GM12874 (cell line): Measurements from ENCODE around the gene GSTM4.

ENCODE experiments used
- CTCF ChIP-seq: IDR thresholded peaks from 2 replicates; pipeline ENCODE4 v1.5.1; 2011; ENCODE audit warnings: low read depth, mild to moderate bottlenecking, control low read depth, low read length, moderate library complexity; ENCODE audit not compliant: insufficient read depth

GSTM4 gene

DNA sequence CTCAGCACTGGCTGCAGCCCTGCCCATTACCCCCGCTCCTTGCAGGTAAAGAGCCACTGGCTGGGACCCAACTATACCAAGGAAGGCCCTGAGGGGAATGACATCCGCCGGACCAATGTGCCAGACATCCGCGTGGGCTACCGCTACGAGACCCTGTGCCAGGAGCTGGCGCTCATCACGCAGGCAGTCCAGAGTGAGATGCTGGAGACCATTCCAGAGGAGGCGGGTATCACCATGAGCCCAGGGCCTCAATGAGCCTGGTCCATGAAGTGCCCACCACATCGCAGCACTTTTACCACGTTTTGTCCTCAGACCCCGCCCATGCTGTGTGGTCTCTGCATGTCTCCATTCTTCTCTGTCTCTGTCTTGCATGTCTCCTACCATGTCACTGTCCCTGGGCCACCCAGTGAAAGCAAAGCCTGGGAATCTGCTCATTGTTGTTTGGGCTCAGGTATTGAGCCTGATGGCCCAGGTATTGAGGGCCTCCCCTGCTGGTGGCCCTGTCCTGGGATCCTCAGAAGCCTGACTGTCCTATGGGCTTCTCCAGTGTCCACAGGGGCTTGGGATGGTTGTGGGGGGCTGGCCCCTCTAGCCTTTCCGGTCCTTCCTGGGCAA is 24.9 kb upstream of the GSTM4 start:
- no peak for TF ChIP-seq CTCF

GRCh38 chr1:109631513-109632505 is 24.1 kb upstream of the GSTM4 start:
- no peak for TF ChIP-seq CTCF

DNA sequence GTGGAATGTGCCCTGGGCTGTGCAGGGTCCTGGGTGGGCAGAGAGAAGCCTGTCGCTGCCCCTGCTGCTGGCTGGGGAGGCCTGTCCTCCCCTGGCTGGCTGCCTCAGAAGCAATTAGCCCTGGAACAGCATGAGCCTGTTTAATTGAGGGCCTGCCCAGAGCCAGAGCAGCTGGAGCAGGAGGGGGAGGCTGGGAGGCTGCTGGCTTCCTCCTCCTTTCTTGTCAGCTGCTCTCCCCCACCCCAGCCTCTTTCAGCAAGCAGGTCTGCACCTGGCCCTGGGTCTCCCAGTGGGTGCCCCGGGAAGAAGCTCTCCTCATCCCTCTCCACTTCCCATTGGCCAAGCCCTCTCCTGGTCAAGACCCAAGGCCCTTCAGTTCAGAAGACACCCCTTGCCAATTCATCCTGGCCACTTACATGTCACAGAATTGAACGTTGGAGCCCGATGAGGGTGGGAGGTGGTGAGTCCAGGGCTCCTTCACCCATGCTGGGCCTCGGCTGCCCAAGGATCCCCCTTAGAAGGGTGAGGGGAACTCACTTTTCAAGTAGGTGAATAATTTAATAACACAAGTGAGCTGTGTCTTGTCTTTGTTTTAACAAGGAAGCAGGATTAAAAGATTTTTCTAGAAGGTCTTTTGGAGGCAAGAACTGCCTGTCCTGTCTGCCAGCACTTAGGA is 23.1 kb upstream of the GSTM4 start:
- no peak for TF ChIP-seq CTCF

GRCh38 chr1:109634292-109634691 is 21.6 kb upstream of the GSTM4 start:
- no peak for TF ChIP-seq CTCF

DNA sequence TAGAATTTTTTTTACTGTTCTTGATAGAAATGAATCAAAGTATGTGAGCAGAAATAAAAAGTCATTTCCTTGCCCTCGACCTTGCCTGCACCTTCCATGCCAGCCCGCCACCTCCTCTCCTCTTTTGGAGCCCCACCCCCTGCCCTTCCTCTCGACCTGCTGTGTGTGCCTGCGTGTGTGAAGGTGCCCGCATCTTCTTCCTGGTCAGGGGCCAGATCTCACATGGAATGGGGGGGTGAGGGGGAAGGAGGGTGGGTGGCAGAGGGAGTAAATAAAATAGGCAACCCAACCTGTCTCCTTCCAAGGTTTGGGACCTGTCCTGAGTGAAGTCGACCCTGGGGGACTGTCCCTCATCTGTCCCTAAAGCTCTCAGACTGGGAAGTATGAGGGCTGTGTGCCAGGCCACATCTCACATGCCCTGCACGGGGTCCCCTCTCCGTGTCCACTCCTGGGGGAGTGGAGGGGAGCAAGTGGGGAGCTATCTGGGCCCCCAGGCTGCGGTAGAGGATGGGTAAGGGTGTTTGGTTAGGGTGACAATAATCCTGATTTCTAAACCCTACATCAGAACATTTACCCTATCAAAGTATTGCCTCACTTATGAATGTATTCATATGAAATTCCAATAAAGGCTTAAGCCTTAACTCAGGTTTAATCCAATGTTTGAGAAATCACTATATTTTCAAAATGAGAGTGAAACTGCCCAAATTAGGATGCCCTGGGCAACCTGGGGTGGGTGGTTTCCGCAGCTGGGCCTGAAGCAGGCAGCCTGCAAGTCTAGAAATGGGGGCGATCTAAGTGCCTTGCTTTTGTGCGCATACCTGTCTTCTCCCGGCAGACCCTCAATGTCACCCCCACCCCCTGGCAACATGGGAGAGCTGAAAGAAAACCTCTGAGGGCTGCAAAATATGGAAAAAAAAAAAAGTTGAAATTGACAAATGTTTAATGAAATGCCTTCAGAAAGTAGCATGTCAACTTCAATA is 20.8 kb upstream of the GSTM4 start:
- no peak for TF ChIP-seq CTCF

- no peak for TF ChIP-seq CTCF
Observed at GRCh38 chr1:109635862-109636200, 20.1 kb upstream of the GSTM4 start.
